Hematopoietic multipotent progenitor cell treated with erythropoietin and hydrocortisone succinate and interleukin-3 and kit ligand, for 4 days (in vitro differentiated cells): ENCODE measurements around the gene DLG4.
A peak's percentile ranks its signal among the peaks of the same experiment; 100 is the strongest.

Source experiments
- DNase-seq: peaks from one replicate; pipeline ENCODE4 v3.0.0-alpha.2; 2015

DLG4 gene

GRCh38 chr17:7228920-7229319 lies 9.3 kb upstream of the DLG4 start:
- DNase-seq, result no peak

GRCh38 chr17:7226721-7227710 lies 7.4 kb upstream of the DLG4 start:
- DNase-seq, result no peak

- no peak for DNase-seq
Measured at GRCh38 chr17:7225711-7226331, 6.2 kb upstream of the DLG4 start.

- no peak for DNase-seq
Measured at GRCh38 chr17:7224661-7225111, 5.0 kb upstream of the DLG4 start.

- no peak for DNase-seq
Measured at GRCh38 chr17:7224110-7224509, 4.5 kb upstream of the DLG4 start.

- no peak for DNase-seq
Measured at GRCh38 chr17:7223375-7223774, 3.7 kb upstream of the DLG4 start.

GRCh38 chr17:7222972-7223292 lies 3.3 kb upstream of the DLG4 start:
- DNase-seq, result no peak

- no peak for DNase-seq
Measured at GRCh38 chr17:7222093-7222971, 2.7 kb upstream of the DLG4 start.

- no peak for DNase-seq
Measured at GRCh38 chr17:7221278-7222092, 1.8 kb upstream of the DLG4 start.

- DNase-seq, result peak; percentile 91
Measured at GRCh38 chr17:7220593-7221277, 1.1 kb upstream of the DLG4 start.

GRCh38 chr17:7219229-7219811 lies 316 bp downstream of the DLG4 start:
- no peak for DNase-seq

GRCh38 chr17:7218758-7219157 lies 878 bp downstream of the DLG4 start:
- DNase-seq, result no peak

GRCh38 chr17:7218166-7218565 lies 1.5 kb downstream of the DLG4 start:
- DNase-seq, result no peak

GRCh38 chr17:7217113-7217987 lies 2.3 kb downstream of the DLG4 start:
- DNase-seq, result peak; percentile 90

- DNase-seq, result no peak
Measured at GRCh38 chr17:7216242-7217112, 3.2 kb downstream of the DLG4 start.

- peak; percentile 49 for DNase-seq
Measured at GRCh38 chr17:7215652-7216180, 3.9 kb downstream of the DLG4 start.

- no peak for DNase-seq
Measured at GRCh38 chr17:7215136-7215638, 4.4 kb downstream of the DLG4 start.

- peak; percentile 100 for DNase-seq
Measured at GRCh38 chr17:7214300-7215135, 5.1 kb downstream of the DLG4 start.
